Measurements from ENCODE around the gene GUCY1A2.
"Not testable (repeated sequence)": the region's sequence is repeated elsewhere in the genome, so short reads cannot be mapped to it uniquely, and the experiment has no call there.

The GUCY1A2 gene

DNA sequence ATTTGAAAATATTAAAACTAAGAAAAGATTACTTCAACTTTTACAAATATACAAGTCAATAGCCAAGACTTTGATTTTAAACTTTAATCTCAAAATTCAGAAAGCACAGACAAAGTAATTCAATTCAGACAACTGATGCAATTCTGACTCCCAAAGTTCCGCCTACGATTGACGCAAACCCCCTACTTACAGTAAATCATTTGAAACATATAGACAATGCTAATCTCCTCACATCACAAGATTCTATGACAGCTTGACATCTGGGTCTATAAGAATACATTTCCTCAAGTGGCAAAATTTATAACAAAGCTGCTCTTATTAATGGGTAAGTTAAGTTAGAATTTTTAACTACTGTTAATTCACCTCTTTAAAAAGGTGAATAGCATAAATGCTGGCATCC is 75.2 kb downstream of the GUCY1A2 start:
- DNase-seq (ENCODE audit: low spot score) = no peak

DNA sequence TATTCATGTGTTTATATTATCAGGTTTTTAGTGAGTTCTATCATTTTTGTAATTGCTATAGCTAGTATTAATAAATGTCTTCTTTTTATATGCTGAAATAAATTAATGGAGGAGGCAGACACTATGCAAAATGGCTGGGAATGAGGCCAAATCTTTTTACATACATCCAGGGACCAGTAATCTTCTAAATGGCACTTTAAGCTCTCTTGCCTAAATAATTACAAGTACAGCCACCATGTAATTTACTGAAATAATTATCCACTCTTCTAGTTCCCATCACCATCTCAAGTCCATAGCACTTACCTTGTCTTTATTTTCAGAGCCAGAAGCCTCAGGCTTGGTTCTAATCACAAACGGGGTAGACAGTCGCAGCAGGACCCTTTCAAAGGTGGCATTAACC is 79.1 kb downstream of the GUCY1A2 start:
- DNase-seq (ENCODE audit: low spot score) = no peak

- no peak for DNase-seq (ENCODE audit: low spot score)
Measured at GRCh38 chr11:106937111-106937510, 81.2 kb downstream of the GUCY1A2 start.

GRCh38 chr11:106925245-106925644 is 93.0 kb downstream of the GUCY1A2 start:
- DNase-seq (ENCODE audit: low spot score) = no peak

DNA sequence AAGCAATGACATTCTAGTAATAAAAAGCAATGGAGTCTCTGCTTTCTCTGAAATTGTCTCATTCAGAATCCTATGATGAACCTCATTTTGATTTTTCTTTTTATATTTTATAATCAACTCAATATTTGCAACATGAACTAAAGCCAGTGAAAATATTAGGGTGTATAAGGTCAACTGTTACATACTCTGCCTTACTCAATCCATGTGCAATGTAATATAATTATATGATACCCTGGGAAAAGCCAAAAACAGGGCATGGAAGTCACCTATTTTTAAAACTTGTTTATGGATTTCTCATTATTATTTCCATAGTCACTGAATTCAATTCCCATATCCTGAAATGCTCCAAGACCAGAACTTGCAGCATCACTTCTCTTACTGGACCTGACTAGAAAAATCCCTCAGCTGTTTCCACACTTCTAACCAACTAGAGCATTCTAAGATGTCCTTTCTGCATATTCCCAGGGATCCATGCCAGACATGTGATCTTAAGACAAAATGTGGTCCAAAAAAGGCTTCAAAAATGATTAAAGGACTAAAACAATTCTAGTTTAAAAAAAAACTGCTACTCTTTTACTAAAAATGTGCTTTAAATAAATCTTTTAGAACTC is 97.3 kb downstream of the GUCY1A2 start:
- no peak for DNase-seq (ENCODE audit: low spot score)

DNA sequence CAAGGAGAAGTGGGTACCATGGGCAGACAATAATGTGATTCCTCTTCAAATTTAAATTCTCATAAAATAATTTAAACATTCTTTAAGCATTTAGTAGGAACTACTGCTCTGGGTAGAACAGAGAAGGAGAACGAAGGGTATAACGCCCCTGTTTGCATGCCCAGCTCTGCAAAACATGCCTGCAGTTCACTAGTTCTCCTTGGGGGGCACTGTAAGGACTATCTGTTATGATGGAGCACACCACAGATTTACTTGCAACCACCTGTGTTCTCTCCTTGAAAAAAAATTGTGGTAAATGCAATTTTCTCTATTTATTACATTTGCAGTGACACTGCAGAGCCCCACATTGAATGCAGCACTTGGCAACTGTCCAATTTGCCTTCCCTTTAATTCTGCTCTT is 100.3 kb downstream of the GUCY1A2 start:
- peak; percentile 9 for DNase-seq (ENCODE audit: low spot score)

DNA sequence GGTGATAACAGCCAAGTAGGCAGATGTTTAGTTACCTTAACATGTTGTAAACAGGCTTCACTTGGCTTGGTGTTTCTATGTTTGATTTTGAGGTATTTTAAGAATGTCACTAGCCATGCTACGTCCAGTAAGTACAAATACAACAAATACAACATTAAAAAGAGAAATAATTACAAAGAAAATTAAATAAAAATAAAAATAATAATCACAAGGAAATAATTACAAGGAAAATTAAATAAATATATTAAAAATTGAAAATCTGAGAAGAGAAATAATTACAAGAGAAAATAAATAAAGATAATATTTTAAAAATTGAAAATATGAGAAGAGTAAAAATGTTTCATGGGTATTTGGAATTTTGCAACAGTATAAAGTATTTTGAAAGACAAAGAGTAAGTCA is 103.9 kb downstream of the GUCY1A2 start:
- DNase-seq (ENCODE audit: low spot score) = no peak

- DNase-seq (ENCODE audit: low spot score) = no peak
Measured at GRCh38 chr11:106913141-106913540, 105.1 kb downstream of the GUCY1A2 start.

DNA sequence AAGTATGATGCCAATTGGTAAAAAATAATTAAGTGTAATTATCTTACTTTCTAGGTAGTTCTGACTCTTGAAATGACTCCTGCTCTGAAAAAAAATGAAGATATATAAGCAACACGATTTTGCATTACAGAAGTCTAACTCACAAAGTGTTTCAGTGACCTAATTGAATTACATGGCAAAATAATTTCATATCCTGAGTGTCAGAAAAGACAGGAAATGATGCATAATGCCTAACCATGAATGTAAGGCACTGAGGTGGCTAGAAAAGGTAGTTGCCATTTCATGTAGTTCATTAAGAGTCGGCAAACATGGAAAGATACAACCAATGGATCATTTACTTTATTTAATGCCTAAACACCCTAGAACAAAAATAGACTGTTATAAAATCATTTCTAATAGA is 113.5 kb downstream of the GUCY1A2 start:
- DNase-seq (ENCODE audit: low spot score) = no peak

- no peak for DNase-seq (ENCODE audit: low spot score)
Measured at GRCh38 chr11:106889718-106890117, 128.6 kb downstream of the GUCY1A2 start.

DNA sequence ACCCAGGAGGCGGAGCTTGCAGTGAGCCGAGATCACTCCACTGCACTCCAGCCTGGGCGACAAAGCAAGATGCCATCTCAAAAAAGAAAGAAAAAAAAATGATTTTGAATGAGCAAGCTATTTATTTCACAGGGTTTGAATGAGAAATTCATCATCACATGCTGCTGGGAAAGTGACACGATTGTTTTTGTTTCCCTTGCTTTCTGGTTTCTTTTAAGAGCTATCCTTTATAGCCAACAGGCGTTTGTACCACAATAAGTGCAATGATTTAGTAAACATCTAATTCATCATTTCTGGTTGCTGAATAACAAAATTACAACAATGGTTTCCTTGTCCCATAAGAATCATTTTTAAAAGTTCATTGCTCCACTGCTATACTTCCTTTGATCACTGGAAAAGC is 129.9 kb downstream of the GUCY1A2 start:
- no peak for DNase-seq (ENCODE audit: low spot score)

GRCh38 chr11:106883693-106884092 is 134.6 kb downstream of the GUCY1A2 start:
- DNase-seq (ENCODE audit: low spot score) = not testable (repeated sequence)

- DNase-seq (ENCODE audit: low spot score) = no peak
Measured at GRCh38 chr11:106879832-106880546, 138.3 kb downstream of the GUCY1A2 start.

- DNase-seq (ENCODE audit: low spot score) = no peak
Measured at GRCh38 chr11:106879029-106879428, 139.2 kb downstream of the GUCY1A2 start.

GRCh38 chr11:106875013-106875412 is 143.3 kb downstream of the GUCY1A2 start:
- DNase-seq (ENCODE audit: low spot score) = no peak

DNA sequence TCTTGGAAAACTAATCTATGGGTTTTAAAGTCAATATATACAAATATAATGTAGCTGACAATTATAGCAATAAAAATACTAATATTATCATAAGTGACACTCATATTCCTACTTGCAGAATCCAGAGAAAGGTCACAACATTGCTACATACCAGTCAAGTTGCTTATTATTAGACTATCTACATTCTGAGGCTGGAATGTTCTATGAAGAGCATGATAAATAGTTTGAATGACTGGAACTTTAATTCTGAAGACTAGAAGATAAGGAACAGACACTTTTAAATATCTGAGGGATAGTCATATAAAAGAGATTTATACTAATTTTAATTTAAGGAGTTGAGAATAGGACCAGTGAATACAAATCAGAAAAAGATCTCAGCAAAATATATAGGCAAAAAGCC is 146.0 kb downstream of the GUCY1A2 start:
- no peak for DNase-seq (ENCODE audit: low spot score)

GRCh38 chr11:106858200-106858599 is 160.1 kb downstream of the GUCY1A2 start:
- no peak for DNase-seq (ENCODE audit: low spot score)

GRCh38 chr11:106856566-106856965 is 161.7 kb downstream of the GUCY1A2 start:
- DNase-seq (ENCODE audit: low spot score) = no peak

DNA sequence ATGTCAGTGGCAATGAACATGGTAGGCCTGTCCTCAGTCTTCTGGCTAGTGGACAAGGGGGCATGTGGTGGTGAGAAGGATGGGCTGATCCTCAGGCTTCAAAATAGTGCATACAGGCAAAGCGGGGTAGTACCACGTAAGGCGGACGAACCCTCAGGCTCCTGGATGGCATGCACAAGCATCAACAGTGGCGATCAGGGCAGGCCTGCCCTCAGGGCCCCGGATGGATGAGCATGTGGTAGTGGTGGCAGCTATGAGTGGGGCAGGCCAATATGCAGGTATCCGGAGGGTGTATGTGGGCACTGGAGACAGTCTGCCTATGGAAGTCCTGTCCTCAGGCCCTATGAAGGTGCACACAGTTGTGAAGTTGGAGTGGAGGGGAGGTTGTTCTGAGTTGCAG is 163.8 kb downstream of the GUCY1A2 start:
- DNase-seq (ENCODE audit: low spot score) = no peak

DNA sequence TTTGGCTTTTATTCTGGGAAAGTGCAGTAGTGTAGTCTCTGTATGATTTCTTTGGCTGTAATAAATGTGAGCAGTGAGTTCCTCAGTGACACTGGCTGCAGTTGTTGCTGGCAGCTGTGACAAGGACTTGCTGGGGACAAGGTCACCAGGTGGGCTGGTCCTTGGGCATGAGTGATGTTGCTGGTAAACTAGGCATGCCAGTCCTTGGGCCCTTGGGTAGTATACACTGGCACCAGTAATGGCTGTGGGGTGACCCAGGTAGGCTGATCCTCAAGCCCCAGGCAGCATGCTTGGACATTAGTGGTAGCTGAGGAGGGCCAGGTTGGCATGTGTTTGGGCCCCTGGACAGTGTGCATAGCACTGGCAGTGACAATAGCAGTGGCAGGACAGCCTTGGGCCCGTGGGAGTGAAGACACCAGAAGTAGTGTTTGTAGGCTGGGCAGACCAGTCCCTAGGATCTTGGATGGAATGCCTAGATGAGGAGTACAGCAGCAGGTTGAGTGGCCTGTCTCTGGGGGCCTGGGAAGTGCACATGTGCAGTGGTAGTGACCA is 164.3 kb downstream of the GUCY1A2 start:
- no peak for DNase-seq (ENCODE audit: low spot score)

DNA sequence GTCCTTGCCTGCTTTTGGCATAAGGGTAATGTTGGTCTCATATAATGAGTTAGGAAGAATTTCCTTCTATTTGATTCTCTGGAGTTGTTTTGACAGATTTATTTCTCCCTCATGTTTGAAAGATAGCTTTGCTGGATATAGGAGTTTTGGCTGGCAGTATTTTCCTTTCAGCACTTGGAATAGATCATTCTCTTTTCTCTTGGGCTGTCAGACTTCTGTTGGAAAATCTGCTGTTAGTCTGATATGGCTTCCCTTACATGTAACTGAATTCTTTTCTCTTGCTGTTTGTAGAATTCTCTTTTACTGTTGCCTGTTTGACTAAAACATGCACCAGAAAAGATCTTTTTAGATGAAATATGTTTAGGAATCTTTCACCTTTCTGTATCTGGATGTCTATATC is 165.5 kb downstream of the GUCY1A2 start:
- DNase-seq (ENCODE audit: low spot score) = no peak

DNA sequence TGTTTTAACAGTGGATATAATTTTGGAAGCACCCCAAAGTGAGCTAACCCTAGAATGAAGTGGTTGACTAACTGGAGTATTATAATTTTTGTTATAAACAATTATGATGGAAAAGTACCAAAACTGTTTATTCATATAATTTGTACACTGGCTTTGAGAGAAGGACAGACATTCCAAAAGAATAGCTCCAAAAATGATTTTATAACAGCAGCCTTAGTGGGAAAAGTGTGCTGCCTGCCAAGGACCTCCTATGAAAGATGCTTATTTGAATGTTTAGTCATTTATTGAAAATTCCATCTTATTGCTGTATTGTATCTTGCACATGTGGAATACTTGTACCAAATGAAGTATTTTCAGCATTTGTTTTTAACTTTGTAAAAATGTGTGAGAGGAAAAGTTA is 169.8 kb downstream of the GUCY1A2 start:
- no peak for DNase-seq (ENCODE audit: low spot score)

- no peak for DNase-seq (ENCODE audit: low spot score)
Measured at GRCh38 chr11:106842134-106842533, 176.1 kb downstream of the GUCY1A2 start.

GRCh38 chr11:106840947-106841346 is 177.3 kb downstream of the GUCY1A2 start:
- peak; percentile 2 for DNase-seq (ENCODE audit: low spot score)
